GM12878 (cell line): ENCODE results near the gene SLC23A2.

Experiments used
- EZH2 ChIP-seq: IDR thresholded peaks from 2 replicates; pipeline ENCODE4 v1.6.1; 2012; ENCODE audit warnings: low read depth, mild to moderate bottlenecking, control low read depth, inconsistent platforms, low read length, borderline replicate concordance; ENCODE audit not compliant: control insufficient read depth
- JUNB ChIP-seq: IDR thresholded peaks from 2 replicates; pipeline ENCODE4 v1.6.1; 2016; ENCODE audit warnings: antibody characterized with exemption, mild to moderate bottlenecking
- NFIC ChIP-seq: IDR thresholded peaks from 2 replicates; pipeline ENCODE4 v1.6.1; 2012; ENCODE audit warnings: low read depth, mild to moderate bottlenecking, inconsistent platforms, low read length, moderate library complexity
- RCOR1 ChIP-seq: conservative IDR thresholded peaks from 2 replicates; pipeline ENCODE4 v1.6.1; 2012; ENCODE audit warnings: low read depth, low read length, improper control_type of control experiment
- RELA ChIP-seq: fragments of 450-650 bp; IDR thresholded peaks from 2 replicates; pipeline ENCODE4 v1.8.0; 2014; ENCODE audit warnings: borderline replicate concordance; ENCODE audit not compliant: partially characterized antibody
- SMC3 ChIP-seq: IDR thresholded peaks from 2 replicates; pipeline ENCODE4 v1.6.1; 2011; ENCODE audit warnings: low read length, improper control_type of control experiment, borderline replicate concordance
- SP1 ChIP-seq: IDR thresholded peaks from one replicate; pipeline ENCODE4 v1.6.1; 2011; ENCODE audit warnings: low read depth, low read length
- YY1 ChIP-seq: IDR thresholded peaks from 2 replicates; pipeline ENCODE4 v1.6.1; 2011; ENCODE audit warnings: low read depth, mild to moderate bottlenecking, low read length
- ZSCAN29 ChIP-seq: fragments of 450-650 bp; IDR thresholded peaks from 2 replicates; pipeline ENCODE4 v1.6.1; 2017; ENCODE audit warnings: mild to moderate bottlenecking, moderate library complexity
- TF ChIP-seq, protein P1 (sequence below): IDR thresholded peaks from 2 replicates; pipeline ENCODE4 v1.6.1; 2011; ENCODE audit warnings: borderline replicate concordance, low read depth, mild to moderate bottlenecking, moderate library complexity, low read length; ENCODE audit not compliant: insufficient read depth, poor library complexity, severe bottlenecking
- TF ChIP-seq, protein P2 (sequence below), 3 experiments: IDR thresholded peaks in 2 of 3; conservative IDR thresholded peaks in 1 of 3; 2 replicates each; pipeline ENCODE4 v1.5.1; 2011; ENCODE audit warnings: low read depth in 3 of 3, low read length in 3 of 3, mild to moderate bottlenecking in 3 of 3, control low read depth in 2 of 3, moderate library complexity in 2 of 3, inconsistent platforms in 1 of 3, mixed read lengths in 1 of 3; ENCODE audit not compliant: control insufficient read depth in 2 of 3, insufficient read depth in 1 of 3; ENCODE audit errors: extremely low read depth in 1 of 3
- TF ChIP-seq, protein P3 (sequence below): IDR thresholded peaks from 2 replicates; pipeline ENCODE4 v1.6.1; 2011; ENCODE audit warnings: low read depth, mild to moderate bottlenecking, low read length, moderate library complexity, borderline replicate concordance; ENCODE audit errors: extremely low read depth
- TF ChIP-seq, protein P4 (sequence below): IDR thresholded peaks from 2 replicates; pipeline ENCODE4 v1.6.1; 2012; ENCODE audit warnings: improper control_type of control experiment, low read depth, low read length; ENCODE audit not compliant: insufficient replicate concordance

DNA sequence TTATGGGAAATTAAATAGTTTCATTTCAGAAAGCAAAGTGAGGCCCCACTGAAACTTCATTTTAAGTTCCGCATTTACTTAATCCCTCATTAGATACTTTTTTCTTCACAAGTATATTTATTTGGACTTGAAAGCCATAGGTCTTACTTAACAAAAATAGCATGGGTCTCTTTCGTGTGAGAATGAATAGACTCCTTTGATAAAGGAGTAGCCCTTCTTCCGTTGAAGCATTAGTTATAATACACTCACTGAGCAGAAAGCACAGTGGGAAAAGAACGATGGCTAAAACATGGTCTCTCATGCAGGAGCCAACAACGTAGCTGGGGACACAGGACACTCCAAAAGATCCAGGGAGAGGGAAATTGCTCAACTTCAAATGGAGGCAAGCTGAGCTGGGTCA is 130.4 kb downstream of the SLC23A2 start:
- TF ChIP-seq RELA, result no peak
- TF ChIP-seq, protein P1, sequence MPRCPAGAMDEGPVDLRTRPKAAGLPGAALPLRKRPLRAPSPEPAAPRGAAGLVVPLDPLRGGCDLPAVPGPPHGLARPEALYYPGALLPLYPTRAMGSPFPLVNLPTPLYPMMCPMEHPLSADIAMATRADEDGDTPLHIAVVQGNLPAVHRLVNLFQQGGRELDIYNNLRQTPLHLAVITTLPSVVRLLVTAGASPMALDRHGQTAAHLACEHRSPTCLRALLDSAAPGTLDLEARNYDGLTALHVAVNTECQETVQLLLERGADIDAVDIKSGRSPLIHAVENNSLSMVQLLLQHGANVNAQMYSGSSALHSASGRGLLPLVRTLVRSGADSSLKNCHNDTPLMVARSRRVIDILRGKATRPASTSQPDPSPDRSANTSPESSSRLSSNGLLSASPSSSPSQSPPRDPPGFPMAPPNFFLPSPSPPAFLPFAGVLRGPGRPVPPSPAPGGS, result no peak
- TF ChIP-seq, protein P2, sequence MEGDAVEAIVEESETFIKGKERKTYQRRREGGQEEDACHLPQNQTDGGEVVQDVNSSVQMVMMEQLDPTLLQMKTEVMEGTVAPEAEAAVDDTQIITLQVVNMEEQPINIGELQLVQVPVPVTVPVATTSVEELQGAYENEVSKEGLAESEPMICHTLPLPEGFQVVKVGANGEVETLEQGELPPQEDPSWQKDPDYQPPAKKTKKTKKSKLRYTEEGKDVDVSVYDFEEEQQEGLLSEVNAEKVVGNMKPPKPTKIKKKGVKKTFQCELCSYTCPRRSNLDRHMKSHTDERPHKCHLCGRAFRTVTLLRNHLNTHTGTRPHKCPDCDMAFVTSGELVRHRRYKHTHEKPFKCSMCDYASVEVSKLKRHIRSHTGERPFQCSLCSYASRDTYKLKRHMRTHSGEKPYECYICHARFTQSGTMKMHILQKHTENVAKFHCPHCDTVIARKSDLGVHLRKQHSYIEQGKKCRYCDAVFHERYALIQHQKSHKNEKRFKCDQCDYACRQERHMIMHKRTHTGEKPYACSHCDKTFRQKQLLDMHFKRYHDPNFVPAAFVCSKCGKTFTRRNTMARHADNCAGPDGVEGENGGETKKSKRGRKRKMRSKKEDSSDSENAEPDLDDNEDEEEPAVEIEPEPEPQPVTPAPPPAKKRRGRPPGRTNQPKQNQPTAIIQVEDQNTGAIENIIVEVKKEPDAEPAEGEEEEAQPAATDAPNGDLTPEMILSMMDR (IDR thresholded peaks at IDR 0.05 in 2 of 3, conservative IDR thresholded peaks at IDR 0.05 in 1 of 3; ENCODE audit: control insufficient read depth in 2 of 3, extremely low read depth in 1 of 3, insufficient read depth in 1 of 3, low read depth in 3 of 3, low read length in 3 of 3), result no peak
- no peak for TF ChIP-seq SMC3
- no peak for TF ChIP-seq JUNB
- no peak for TF ChIP-seq EZH2
- TF ChIP-seq YY1, result no peak
- TF ChIP-seq ZSCAN29, result no peak
- TF ChIP-seq, protein P3, sequence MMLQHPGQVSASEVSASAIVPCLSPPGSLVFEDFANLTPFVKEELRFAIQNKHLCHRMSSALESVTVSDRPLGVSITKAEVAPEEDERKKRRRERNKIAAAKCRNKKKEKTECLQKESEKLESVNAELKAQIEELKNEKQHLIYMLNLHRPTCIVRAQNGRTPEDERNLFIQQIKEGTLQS, result no peak
- TF ChIP-seq, protein P4, sequence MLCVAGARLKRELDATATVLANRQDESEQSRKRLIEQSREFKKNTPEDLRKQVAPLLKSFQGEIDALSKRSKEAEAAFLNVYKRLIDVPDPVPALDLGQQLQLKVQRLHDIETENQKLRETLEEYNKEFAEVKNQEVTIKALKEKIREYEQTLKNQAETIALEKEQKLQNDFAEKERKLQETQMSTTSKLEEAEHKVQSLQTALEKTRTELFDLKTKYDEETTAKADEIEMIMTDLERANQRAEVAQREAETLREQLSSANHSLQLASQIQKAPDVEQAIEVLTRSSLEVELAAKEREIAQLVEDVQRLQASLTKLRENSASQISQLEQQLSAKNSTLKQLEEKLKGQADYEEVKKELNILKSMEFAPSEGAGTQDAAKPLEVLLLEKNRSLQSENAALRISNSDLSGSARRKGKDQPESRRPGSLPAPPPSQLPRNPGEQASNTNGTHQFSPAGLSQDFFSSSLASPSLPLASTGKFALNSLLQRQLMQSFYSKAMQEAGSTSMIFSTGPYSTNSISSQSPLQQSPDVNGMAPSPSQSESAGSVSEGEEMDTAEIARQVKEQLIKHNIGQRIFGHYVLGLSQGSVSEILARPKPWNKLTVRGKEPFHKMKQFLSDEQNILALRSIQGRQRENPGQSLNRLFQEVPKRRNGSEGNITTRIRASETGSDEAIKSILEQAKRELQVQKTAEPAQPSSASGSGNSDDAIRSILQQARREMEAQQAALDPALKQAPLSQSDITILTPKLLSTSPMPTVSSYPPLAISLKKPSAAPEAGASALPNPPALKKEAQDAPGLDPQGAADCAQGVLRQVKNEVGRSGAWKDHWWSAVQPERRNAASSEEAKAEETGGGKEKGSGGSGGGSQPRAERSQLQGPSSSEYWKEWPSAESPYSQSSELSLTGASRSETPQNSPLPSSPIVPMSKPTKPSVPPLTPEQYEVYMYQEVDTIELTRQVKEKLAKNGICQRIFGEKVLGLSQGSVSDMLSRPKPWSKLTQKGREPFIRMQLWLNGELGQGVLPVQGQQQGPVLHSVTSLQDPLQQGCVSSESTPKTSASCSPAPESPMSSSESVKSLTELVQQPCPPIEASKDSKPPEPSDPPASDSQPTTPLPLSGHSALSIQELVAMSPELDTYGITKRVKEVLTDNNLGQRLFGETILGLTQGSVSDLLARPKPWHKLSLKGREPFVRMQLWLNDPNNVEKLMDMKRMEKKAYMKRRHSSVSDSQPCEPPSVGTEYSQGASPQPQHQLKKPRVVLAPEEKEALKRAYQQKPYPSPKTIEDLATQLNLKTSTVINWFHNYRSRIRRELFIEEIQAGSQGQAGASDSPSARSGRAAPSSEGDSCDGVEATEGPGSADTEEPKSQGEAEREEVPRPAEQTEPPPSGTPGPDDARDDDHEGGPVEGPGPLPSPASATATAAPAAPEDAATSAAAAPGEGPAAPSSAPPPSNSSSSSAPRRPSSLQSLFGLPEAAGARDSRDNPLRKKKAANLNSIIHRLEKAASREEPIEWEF, result no peak
- no peak for TF ChIP-seq NFIC
- no peak for TF ChIP-seq RCOR1
- TF ChIP-seq SP1, result no peak
